GM18867 (cell line): ENCODE results near the gene RAD51B.

Source experiments
- ATAC-seq: cut with Tn5 transposase; IDR thresholded peaks from one replicate; pipeline ENCODE4 v1.9.1; 2021; ENCODE audit warnings: mild to moderate bottlenecking, moderate library complexity; ENCODE audit not compliant: unreplicated experiment

RAD51B gene

DNA sequence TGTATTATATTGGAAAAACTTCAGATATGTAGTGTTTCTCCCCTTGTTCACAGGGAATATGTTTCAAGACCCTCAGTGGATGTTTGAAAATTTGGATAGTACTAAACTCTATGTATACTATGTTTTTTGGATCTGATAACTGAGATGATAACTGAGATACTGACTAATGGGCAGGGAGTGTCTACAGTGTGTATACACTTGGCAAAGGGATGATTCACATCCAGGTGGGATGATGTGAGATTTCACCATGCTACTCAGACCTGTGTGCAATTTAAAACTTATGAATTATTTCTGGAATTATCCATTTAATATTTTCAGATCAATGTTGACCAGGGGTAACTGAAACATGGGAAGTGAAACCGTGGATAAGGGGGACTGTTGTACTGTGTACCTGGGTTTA is 13.8 kb downstream of the RAD51B start:
- ATAC-seq, result no peak

DNA sequence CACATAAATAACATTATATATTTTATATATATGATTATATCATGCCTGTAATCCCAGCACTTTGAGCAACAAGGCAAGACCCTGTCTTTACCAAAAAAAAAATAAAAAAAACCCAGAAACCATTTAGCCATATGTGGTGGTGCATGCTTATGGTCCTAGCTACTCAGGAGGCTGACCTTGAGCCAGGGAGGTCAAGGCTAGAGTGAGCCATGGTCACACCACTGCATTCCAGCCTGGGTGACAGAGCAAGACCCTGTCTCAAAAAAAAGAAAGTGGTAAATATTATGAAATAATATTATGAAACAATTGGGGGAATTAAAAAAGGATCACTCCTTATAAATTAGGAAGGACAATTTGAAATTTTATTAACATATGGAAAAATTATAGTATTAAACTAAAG is 16.0 kb downstream of the RAD51B start:
- no peak for ATAC-seq

DNA sequence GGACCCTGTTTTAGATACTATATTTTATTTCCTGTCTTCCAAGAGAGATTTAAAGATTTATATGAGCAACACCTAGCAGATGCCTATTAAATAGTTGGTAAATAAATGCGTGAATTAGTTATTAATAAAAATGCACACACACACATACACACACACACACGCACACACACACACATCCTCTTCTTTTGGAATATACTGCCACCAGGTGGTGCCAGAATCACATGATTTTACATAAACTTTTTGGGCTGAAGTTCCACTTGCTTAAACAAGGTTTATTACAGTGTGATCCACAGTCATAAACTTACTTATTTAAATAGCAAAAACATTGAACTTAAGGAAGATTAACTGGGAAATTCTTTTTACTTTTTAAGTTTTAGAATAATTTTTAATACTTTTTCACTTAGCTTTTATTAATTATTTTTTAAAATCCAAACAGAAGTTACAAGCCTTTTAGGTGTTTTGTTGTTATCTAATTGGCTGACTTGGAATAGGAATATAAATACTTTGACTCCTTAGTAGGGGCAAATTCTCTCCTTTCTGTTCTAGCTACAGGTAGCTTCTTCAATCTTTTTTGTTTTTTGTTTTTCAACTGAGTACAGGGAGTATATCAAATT is 17.5 kb downstream of the RAD51B start:
- no peak for ATAC-seq

DNA sequence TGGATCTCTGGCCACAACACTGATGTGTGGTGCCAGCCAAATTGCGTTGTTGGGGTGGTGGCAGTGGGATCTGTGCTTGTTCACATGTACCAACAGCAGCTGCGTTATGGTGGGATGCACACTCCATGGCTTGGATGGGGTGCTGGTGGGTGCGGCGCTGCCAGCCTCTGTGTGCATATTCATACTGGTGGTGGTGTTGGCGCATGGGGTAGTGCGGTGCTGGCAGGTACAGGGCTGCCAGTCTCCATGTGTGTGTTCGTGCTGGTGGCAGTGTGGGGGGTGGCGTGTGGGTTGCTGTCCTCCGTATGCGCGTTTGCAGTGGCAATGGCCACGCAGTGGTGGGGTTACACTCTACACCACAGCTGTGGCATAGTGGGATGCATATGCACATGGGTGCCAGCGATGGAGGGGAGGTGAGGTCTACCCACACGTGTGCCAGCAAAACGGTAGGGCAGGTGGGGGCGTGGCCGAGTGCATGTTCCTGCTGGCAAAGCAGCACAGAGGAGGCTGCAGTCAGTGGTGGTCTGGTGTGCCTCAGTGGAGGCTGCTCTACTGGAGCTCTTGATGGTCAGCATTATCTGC is 26.5 kb downstream of the RAD51B start:
- ATAC-seq, result no peak

DNA sequence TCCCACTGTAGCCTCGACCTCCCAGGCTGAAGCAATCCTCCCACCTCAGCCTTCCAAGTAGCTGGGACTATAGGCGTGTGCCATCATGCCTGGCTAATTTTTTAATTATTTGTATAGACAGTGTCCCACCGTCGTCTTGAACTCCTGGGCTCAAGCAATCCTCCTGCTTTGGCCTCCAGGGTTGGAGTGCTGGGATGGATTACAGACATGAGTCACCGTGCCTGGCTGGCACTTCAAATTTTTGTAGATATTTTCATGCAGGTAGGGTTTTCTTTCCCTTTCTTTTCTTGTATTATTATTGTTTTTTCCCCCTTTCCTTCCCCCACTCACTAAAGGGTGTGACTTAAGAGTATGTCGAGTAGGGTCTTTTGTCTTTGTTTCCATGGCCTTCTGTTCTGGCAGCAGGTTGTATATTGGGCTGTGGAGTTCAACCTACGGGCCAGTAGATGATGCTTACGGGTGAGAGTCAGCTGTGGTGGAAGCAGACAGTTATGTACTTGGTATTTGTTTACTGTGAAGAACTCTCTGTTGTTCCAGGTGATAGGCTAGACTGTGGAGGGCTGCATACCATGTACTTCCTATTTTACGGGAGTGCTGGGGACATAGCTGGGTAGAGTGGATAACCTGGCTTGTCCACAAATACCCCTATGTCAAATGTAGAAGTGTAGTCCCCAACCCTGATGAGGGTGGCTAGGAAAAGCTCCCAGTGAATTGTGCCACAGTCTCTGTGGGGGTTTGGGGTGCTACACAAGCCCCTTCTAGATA is 30.7 kb downstream of the RAD51B start:
- no peak for ATAC-seq

DNA sequence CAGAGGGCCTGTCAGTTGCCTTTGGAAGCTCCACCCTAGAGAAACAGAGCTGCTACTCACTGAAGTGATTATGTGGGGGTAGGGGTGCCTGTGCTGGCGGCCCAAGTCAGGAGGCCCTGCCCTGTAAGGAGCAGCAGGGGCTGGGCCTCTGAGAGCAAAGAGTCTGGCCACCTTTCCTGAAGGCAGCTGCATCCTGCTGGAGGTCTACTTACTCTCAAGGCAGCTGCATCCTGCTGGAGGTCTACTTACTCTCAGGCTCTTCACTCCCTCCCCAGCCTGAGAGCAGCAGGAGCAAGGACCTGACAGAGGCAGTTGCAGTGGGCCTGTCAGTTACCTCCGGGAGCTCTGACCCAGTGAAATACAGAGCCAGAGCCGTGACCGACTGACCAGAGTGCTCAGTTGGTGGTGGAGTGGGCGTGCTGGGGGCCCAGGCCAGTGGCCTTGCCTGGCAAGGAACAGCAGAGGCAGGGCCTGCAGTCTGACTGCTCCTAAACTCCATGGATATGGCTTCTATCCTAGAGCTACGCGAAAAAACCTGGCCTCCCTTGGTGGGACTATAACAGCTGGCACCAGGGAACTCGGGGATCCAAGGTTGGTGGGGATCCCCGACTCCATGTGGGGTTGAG is 32.3 kb downstream of the RAD51B start:
- ATAC-seq, result no peak

DNA sequence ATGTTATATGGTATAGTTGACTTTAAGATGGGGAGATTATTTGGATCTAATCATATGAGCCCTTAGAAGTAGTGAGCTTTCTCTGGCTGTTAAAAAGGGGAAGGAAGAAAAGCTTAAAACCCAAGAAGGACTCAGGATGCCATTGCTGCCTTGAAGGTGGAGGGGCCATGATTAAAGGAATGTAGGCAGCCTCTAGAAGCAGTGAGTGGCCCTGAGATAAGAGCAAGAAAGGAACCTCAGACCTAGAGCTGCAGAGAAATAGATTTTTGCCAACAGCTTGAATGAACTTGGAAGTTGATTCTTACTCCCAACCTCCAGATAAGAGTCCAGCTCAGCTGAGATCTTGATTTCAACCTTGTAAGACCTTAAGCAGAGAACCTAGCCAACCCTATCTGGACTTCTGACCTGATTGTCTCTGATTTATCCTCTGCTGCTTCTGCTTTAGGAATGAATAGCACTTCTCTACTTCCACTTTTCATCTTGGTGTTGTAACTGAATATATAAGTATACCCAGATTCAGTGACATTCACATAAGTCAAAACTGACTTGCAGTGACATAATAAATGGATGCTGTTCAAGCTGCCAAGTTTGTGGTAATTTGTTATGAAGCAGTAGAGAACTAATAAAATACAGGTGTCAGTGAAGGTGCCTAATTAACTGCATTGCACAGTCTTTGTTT is 33.5 kb downstream of the RAD51B start:
- ATAC-seq, result no peak

DNA sequence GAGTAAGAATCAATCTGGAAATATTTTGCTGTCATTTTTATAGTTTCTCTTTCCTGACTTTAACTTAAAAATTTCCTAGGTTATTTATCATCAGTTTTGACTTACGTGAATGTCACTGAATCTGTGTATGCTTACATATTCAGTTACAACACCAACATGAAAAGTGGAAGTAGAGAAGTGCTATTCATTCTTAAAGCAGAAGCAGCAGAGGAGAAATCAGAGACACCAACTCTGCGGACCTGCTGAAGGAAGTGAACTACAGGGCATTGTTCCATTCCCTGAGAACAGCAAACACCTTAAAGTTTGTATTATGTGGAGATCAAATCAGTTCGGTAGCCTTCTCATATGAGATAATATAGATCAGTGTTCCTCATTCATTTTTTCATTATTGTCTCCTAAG is 34.1 kb downstream of the RAD51B start:
- ATAC-seq, result no peak

DNA sequence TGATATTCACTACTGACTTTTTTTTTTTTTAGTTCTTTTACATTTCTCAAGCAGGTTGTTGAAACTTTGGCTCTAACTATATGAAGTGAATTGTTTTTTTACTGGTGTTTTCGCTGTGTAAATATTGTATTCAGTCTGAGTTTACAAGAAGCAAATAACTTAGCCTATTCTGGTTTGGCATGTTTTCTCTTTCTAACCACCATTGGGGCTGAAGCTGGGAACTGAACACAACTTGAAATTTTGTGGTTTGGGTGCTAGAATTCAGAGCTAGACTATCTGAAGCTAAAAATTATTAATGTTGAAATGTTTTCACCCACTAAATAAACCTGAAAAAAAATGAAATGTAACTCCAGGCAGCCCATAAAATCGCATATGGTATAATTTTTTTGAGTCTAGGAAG is 37.2 kb downstream of the RAD51B start:
- ATAC-seq, result no peak

DNA sequence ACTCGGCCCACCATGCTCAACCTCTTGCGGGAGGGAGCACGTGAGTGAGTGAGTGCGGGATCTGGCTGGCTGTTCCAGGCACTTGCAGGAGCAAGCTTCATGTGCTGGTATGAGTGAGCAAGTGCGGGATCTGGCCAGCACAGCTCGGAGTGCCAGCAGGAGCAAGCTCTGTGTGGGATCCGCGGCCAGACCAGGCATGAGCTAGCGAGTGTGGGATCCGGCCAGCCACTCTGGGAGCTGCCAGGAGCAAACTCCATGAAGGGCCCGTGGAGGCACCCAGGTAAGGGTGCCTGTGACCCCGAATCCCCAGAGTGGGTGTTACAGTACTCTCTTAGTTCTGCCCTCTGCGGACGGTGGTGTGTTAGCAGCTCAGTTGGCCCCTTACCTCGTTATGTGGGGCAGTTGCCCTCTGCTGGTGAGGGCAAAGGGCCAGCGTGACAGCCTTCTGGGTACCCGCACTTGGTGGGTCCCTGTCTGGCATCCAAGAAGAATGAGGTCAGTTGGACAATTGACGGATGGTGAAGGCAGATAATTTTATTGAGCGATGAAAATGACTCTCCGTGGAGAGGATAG is 38.3 kb downstream of the RAD51B start:
- ATAC-seq, result no peak

DNA sequence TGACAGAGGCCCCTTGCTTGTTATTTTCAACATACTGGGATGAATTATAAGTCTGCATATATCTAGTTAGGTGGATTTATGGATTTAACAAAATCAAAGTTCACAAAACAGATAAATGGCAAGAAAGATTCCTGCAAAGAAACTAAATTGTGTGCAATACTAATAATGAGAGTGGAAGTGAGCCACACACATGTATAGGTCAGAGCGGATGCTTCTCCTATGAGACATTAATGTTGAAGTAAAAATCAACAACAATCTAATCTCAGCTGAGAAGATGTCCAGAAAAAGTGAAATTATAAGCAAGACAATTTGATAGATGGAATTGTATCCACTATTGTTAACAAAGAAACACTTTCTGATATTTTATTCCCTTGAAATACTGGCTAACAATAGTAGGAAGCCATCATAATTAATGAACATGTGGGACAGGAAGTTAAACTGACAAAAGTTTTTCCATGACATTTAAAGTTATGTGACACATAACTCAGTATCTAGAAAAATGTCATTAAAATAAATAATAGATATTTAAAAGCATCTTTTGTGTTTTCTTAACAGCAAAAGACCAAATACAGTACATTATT is 39.7 kb downstream of the RAD51B start:
- no peak for ATAC-seq

DNA sequence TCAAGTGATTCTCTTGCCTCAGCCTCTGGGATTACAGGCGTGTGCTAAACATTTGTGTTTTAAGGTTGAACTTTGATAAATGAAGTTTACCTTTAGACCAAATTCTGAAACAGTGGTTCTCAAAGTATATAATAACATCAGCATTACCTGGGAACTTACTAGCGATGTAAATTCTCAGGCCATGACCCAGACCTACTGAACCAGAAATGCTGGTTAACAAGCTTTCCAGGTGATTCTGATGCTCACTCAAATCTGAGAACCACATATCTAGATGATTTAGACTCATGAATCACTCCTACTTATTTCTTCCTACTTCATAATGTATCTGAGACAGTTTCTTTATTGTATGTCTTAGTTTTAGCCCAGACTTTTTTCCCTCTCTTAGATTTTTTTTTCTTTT is 43.6 kb downstream of the RAD51B start:
- no peak for ATAC-seq

DNA sequence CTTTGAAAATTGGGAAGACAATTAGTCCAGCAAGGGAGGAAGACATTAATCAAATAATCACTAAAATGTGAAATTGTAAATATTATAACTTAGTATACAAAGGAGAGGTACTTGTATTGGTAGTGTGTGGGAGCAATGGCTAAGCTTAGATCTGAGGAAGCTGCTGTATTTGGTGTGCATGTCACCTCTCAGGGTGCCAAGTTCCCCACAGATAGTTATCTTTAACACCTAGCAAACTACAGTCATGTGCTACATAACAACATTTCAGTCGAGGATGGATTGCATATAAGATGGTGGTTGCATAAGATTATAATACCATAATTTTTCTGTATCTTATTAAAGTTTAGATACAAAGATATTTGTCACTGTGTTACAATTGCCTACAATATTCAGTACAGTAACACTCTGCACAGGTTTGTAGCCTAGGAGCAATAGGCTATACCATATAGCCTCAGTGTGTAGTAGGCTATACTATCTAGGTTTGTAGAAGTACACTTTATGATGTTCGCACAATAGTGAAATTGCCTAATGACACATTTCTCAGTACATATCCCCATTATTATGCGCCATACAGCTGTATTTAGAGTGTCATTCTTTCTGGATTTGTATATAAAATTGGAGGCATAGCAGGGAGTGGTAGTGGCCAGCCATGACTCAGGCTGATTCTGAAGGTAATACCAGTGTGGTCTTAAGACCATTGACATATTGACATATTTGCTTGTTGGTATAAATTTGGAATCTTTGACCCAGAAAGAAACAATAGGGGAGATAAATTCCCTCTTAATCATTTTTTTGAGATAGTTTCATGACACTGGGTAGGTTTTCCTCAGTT is 55.8 kb downstream of the RAD51B start:
- no peak for ATAC-seq

DNA sequence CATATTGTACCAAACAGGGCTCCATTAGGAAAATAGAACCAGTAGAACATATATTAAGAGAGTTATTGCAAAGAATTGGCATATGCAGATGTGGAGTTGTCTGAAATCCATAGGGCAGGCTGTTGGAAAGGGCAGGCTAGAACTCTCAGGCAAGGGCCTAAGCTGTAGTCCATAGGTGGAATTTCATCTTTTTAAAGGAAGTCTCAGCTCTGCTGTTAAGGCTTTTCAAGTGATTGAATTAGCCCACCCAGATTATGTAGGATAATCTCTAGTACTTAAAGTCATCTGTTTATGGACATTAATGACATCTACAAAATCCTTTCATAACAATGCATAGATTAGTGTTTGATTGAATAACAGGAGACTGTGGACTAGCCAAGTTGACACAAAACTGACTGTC is 59.4 kb downstream of the RAD51B start:
- no peak for ATAC-seq

DNA sequence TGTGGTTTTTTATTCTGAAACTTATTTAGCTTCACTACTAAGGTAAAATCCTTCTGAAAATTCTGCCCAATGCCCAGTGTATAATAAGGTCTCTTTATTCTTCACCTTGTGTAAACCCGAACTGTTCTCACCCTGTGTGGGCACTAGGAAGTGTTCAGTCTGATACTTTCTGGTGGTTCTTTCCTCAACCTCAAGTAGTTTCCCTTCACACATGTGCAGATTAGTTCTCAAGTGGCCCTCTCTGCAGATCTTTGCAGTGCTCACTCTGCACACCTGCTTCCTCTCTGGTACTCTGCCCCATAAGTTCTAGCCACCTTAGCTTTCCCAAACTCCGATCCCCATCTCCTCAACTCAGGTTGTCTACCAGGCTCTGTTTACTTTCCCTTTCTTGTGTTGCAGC is 61.6 kb downstream of the RAD51B start:
- ATAC-seq, result peak; percentile 98

DNA sequence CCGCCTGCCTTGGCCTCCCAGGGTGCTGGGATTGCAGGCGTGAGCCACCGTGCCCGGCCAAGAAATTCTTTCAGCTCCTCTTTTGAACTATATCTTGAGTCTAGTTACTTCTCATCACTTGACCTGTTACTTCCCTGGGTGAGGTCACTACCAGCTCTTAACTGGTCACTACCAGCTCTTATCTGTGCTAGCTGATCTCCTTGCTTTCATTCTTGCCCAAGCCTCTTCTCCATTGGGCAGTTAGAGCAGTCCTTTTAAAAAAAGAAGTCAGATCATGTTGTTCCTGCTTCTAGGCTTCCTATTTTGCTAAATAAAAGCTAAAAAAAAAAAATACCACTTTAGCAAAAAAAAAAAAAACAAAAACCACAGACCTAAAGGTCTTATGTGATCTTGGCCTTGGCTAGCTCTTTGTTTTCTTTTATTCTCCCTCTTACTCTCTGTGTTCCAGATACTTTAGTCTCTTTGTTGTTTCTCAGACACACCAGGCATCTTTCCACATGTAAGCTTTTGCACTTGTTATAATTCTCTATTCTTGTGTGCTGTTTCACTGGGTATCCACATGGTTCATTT is 63.5 kb downstream of the RAD51B start:
- no peak for ATAC-seq

DNA sequence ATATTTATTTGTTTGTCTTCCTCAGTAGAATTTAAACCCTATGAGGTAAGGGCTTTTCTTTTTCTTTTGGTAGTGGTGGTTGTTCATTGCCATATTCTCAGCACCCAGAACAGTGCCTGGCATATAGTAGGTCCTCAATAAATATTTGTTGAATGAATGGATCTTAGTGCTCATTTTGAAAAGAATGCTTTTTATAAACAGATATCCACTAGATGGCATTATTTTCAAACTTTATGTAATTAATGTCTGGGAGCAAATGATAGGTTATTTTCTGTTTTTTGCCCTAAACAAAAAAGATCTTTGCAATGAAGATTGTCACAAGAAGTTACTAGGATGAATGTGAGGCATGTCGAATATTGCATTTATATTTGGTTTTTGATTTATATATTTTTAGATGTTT is 64.1 kb downstream of the RAD51B start:
- ATAC-seq, result no peak

DNA sequence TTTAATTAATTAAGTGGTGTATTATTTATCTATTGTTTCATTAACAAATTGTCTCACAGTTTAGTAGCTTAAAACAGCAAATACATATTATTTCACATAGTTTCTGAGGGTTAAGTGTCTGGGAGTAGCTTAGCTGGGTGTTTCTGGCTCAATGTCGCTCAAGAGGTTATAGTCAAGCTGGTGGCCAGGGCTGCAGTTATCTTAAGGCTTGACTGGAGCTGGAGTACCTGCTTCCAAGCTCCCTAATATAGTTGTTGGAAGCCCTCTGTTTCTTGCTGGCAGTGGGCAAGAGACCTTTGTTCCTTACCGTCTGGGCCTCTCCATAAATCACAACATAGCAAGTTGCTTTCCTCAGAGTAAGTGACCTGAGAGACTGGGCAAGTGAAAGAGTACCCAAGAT is 66.6 kb downstream of the RAD51B start:
- no peak for ATAC-seq

DNA sequence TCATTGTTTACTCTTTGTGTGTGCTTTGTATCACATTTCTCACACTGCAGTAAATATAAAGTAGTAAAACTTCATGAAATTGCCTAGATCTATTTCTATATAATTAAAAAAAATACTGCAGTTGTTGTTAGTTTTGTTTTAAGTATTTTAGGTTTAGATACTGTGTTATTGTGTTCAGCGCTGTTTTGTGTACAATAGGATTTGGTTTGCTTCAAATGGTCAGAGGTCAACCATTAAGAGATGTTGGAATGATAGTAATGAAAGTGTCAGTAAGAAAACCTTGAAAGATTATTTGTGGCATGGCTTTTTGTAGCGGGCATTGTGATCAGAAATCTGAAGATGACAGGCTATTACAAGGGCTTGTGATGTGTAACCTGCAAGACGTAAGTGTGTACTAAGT is 67.9 kb downstream of the RAD51B start:
- ATAC-seq, result no peak

DNA sequence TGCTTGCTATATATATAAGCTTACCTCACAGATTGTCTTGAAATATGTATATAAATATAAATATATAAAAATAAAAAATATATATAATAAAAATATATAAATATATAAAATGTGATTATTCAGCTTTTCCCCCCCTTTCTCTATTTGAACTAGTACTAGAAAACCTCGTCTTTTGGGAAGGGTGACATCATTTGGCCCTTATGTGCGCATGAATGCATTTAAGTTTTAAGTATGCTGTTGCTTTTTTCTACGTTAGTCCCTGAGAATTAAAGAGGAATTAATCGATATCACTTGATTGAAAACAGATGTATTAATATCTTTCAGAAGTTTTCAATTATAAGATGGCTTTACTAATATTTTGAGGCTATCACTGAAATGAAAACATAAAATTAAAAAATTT is 69.9 kb downstream of the RAD51B start:
- no peak for ATAC-seq
